Sigmoid colon (tissue), 4 donors: ENCODE data around the gene PLPP1.

ENCODE experiments used
- CTCF ChIP-seq, 4 experiments: fragments of 450-650 bp in 3 of 4; fragments of 200-600 bp in 1 of 4; IDR thresholded peaks; one replicate each; pipeline ENCODE4 v1.5.1; 2016 to 2019; ENCODE audit warnings: antibody characterized with exemption in 4 of 4, mild to moderate bottlenecking in 3 of 4, moderate library complexity in 2 of 4
- POLR2A ChIP-seq, 2 donors: fragments of 450-650 bp; IDR thresholded peaks; one replicate each; pipeline ENCODE4 v1.6.1; 2016; ENCODE audit warnings: antibody characterized with exemption in 2 of 2, mild to moderate bottlenecking in 2 of 2, moderate library complexity in 2 of 2
- POLR2AphosphoS5 ChIP-seq, 4 donors: sonication (generic); formaldehyde crosslinking; IDR thresholded peaks; one replicate each; pipeline ENCODE4 v1.6.1; 2017; ENCODE audit warnings: antibody characterized with exemption in 4 of 4

DNA sequence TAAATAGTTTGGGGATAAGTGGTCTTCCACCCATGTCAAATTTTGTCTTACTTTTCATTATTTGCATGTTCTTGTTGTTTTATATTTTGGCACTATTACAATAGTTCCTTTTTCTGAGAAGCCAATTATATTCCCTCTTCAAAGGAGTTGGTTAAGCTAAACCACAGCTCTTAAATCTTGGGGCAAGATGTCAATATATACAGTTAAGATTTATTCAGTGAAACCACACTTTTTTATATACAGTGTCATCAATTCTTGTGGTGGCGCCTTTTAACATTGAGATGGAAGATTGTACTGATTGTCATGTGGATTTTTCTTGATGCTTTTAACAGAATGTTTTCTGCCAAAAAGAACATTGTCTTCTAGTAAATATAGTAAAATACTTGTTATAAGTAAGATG lies 122.9 kb downstream of the PLPP1 start:
- TF ChIP-seq CTCF (IDR thresholded peaks at IDR 0.05) (no peak), POLR2AphosphoS5 (IDR thresholded peaks at IDR 0.05) (no peak), POLR2A (IDR thresholded peaks at IDR 0.05) (no peak)
